Uterus (tissue), 4 donors: ENCODE measurements around the gene ADAMTS3. TPM values are rescaled to one million over a fixed set of nuclear protein-coding genes. Genes with fewer than 3 reads are reported as not detected.

Experiments used
- DNase-seq, 2 donors: peaks; one replicate each; pipeline ENCODE4 v3.0.0-alpha.2; 2019 to 2020
- H3K27ac ChIP-seq, 2 donors: fragments of 200-600 bp; sonication (generic); 1 replicate in 1 of 2; 2 replicates in 1 of 2; pipeline ENCODE4 v1.5.1; 2016 to 2018
- H3K27me3 ChIP-seq, 2 donors: fragments of 200-600 bp; sonication (generic); one replicate each; pipeline ENCODE4 v1.5.1; 2018 to 2019; ENCODE audit warnings: control low read depth in 1 of 2
- H3K36me3 ChIP-seq, 2 donors: fragments of 200-600 bp; sonication (generic); one replicate each; pipeline ENCODE4 v1.5.1; 2019; ENCODE audit warnings: control low read depth in 1 of 2
- H3K4me1 ChIP-seq, 2 donors: fragments of 200-600 bp; sonication (generic); one replicate each; pipeline ENCODE4 v1.5.1; 2018 to 2019; ENCODE audit warnings: control low read depth in 1 of 2
- H3K4me3 ChIP-seq, 2 donors: fragments of 200-600 bp; sonication (generic); 1 replicate in 1 of 2; 2 replicates in 1 of 2; pipeline ENCODE4 v1.5.1; 2018 to 2019; ENCODE audit warnings: mild to moderate bottlenecking in 1 of 2
- H3K9me3 ChIP-seq, 2 donors: fragments of 200-600 bp; sonication (generic); one replicate each; pipeline ENCODE4 v1.5.1; 2019; ENCODE audit warnings: control low read depth in 1 of 2
- POLR2A ChIP-seq, 2 donors: fragments of 450-650 bp; IDR thresholded peaks; one replicate each; pipeline ENCODE4 v1.6.1; 2016; ENCODE audit warnings: antibody characterized with exemption in 2 of 2, mild to moderate bottlenecking in 1 of 2, moderate library complexity in 1 of 2
- intact Hi-C: fragments of 100-400 bp; cut with DNase I; formaldehyde crosslinking; loops from one replicate; pipeline ENCODE4 v1.15.1; 2023; ENCODE audit warnings: low total_unique reads
- total RNA-seq, 4 donors: library from RNA; depleted of rRNA in 3 of 4; stranded (reverse); fragments of >200 nt in 3 of 4; gene quantifications; one replicate each; pipeline versions ENCODE4 v1.1.0 to v1.2.4, GENCODE V29; 2014 to 2023
- TF ChIP-seq, protein P1 (sequence below), 4 experiments: fragments of 200-600 bp in 2 of 4; fragments of 450-650 bp in 2 of 4; sonication (generic) in 2 of 4; IDR thresholded peaks; one replicate each; pipeline ENCODE4 v1.5.1; 2016 to 2019; ENCODE audit warnings: antibody characterized with exemption in 4 of 4, mild to moderate bottlenecking in 2 of 4, moderate library complexity in 1 of 4
- donor health status: DM: yes; HTN: yes; CAD: no.

Gene ADAMTS3
- total RNA-seq, 4 donors from 2014 or later = 4.2 to 25.7 (median 11.8) TPM

DNA sequence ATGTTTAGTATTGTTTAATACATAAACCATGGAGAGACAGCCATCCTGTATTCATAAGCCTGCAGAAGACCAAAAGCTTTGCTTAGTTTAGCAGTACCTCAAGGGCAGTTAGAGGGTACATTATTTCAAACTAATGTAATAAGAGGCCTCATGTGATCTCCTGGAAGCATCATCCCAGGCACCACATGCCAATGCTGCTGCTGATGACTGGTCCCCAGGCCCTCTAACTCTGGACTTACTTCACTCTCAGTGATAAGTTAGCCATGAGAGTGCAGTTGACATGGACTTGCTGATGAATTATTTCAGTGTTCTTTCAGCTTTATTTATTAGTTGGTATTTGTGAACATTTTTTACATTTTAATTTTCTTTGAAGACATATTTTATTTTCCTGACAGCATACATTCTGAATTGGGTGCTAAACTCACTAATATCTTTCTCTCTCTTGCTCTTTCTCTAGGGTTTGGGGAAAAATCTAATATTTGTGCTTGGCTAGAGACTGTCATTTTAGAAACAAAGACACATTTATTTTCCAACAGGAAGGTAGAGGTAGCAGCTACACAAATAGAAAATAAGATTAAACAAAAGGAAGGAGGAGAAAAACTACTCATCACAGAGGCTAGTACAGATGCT, 329.4 kb downstream of the ADAMTS3 start:
- no peak for DNase-seq
- no peaks in the 10 kb centered on the region for H3K36me3 ChIP-seq
- intact Hi-C loops = no loop called here
- H3K27me3 ChIP-seq = no peaks in the 10 kb centered on the region
- H3K27ac ChIP-seq = no peak overlapping the region
- H3K4me3 ChIP-seq = no peak overlapping the region
- no peaks in the 10 kb centered on the region for H3K9me3 ChIP-seq
- no peaks in the 10 kb centered on the region for H3K4me1 ChIP-seq
- TF ChIP-seq, protein P1, sequence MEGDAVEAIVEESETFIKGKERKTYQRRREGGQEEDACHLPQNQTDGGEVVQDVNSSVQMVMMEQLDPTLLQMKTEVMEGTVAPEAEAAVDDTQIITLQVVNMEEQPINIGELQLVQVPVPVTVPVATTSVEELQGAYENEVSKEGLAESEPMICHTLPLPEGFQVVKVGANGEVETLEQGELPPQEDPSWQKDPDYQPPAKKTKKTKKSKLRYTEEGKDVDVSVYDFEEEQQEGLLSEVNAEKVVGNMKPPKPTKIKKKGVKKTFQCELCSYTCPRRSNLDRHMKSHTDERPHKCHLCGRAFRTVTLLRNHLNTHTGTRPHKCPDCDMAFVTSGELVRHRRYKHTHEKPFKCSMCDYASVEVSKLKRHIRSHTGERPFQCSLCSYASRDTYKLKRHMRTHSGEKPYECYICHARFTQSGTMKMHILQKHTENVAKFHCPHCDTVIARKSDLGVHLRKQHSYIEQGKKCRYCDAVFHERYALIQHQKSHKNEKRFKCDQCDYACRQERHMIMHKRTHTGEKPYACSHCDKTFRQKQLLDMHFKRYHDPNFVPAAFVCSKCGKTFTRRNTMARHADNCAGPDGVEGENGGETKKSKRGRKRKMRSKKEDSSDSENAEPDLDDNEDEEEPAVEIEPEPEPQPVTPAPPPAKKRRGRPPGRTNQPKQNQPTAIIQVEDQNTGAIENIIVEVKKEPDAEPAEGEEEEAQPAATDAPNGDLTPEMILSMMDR (IDR thresholded peaks at IDR 0.05) = no peak
- TF ChIP-seq POLR2A (IDR thresholded peaks at IDR 0.05) = no peak
